CD4-positive, alpha-beta memory T cell (primary cell): ENCODE data around the gene SLC28A1. TPM values are rescaled to one million over a fixed set of nuclear protein-coding genes. Genes with fewer than 3 reads are reported as not detected.

Experiments used
- CTCF ChIA-PET: fragments of 350-600 bp; sonication (Branson Sonifier 250); formaldehyde crosslinking; loops from one replicate; lab custom pipeline; 2021; ENCODE audit warnings: inconsistent platforms; ENCODE audit not compliant: partially characterized antibody; lab: Charles Lee
- POLR2A ChIA-PET: fragments of 350-600 bp; sonication (Branson Sonifier 250); formaldehyde crosslinking; loops from one replicate; lab custom pipeline; 2021; ENCODE audit not compliant: partially characterized antibody; lab: Charles Lee
- DNase-seq, 5 donors: peaks; one replicate each; pipeline versions ENCODE4 v3.0.0 to v3.0.0-alpha.2; 2020 to 2022; ENCODE audit warnings: mixed read lengths in 1 of 5
- H3K27ac ChIP-seq: one replicate; pipeline ENCODE4 v1.7.0; 2013; ENCODE audit warnings: low read depth, low read length
- H3K27me3 ChIP-seq: 2 replicates; pipeline ENCODE4 v1.7.0; 2013; ENCODE audit warnings: mild to moderate bottlenecking, low read length, moderate library complexity; ENCODE audit not compliant: insufficient read depth
- H3K36me3 ChIP-seq: 2 replicates; pipeline ENCODE4 v1.7.0; 2013; ENCODE audit warnings: mild to moderate bottlenecking, low read length, moderate library complexity; ENCODE audit not compliant: insufficient read depth
- H3K4me1 ChIP-seq: 2 replicates; pipeline ENCODE4 v1.7.0; 2013; ENCODE audit warnings: mild to moderate bottlenecking, low read length, moderate library complexity; ENCODE audit not compliant: insufficient read depth
- H3K4me3 ChIP-seq, 2 donors: one replicate each; pipeline ENCODE4 v1.7.0; 2013; ENCODE audit warnings: low read length in 2 of 2, mild to moderate bottlenecking in 1 of 2
- H3K9me3 ChIP-seq, 2 donors: one replicate each; pipeline ENCODE4 v1.7.0; 2013; ENCODE audit warnings: low read length in 2 of 2, control low read depth in 1 of 2; ENCODE audit not compliant: control insufficient read depth in 1 of 2
- H3K27ac Mint-ChIP-seq, 7 donors: one replicate each; pipeline ENCODE4 v1.8.0; 2020 to 2021; ENCODE audit warnings: mixed read lengths in 7 of 7, mild to moderate bottlenecking in 6 of 7, inconsistent platforms in 3 of 7, moderate library complexity in 3 of 7
- H3K27me3 Mint-ChIP-seq, 2 donors: one replicate each; pipeline ENCODE4 v1.8.0; 2020 to 2021; ENCODE audit warnings: mixed read lengths in 2 of 2
- H3K36me3 Mint-ChIP-seq, 2 donors: one replicate each; pipeline ENCODE4 v1.8.0; 2020 to 2021; ENCODE audit warnings: mixed read lengths in 2 of 2, inconsistent platforms in 1 of 2, mild to moderate bottlenecking in 1 of 2
- H3K4me1 Mint-ChIP-seq, 4 donors: one replicate each; pipeline ENCODE4 v1.8.0; 2020 to 2021; ENCODE audit warnings: mixed read lengths in 4 of 4, mild to moderate bottlenecking in 1 of 4
- H3K4me3 Mint-ChIP-seq, 8 donors: one replicate each; pipeline ENCODE4 v1.8.0; 2020 to 2021; ENCODE audit warnings: mixed read lengths in 8 of 8, mild to moderate bottlenecking in 7 of 8, moderate library complexity in 6 of 8, inconsistent platforms in 3 of 8
- H3K9me3 Mint-ChIP-seq, 8 donors: one replicate each; pipeline ENCODE4 v1.8.0; 2020 to 2021; ENCODE audit warnings: mixed read lengths in 8 of 8, mild to moderate bottlenecking in 5 of 8, inconsistent platforms in 3 of 8, moderate library complexity in 1 of 8
- intact Hi-C: fragments of 100-400 bp; cut with micrococcal nuclease; formaldehyde crosslinking; loops from one replicate; pipeline ENCODE4 v1.15.1; 2023
- polyA plus RNA-seq, 2 donors: library from polyadenylated mRNA; unstranded; fragments of 300-500 nt; fragmentation: Illumina TruSeq; gene quantifications; one replicate each; pipeline ENCODE4 v1.2.3, GENCODE V29; 2021
- total RNA-seq, 2 experiments: library from RNA; stranded (reverse); gene quantifications; one replicate each; pipeline ENCODE4 v1.2.3, GENCODE V29; 2021

SLC28A1 gene
- total and polyA plus RNA-seq, 4 experiments from 2014 or later, result not detected

DNA sequence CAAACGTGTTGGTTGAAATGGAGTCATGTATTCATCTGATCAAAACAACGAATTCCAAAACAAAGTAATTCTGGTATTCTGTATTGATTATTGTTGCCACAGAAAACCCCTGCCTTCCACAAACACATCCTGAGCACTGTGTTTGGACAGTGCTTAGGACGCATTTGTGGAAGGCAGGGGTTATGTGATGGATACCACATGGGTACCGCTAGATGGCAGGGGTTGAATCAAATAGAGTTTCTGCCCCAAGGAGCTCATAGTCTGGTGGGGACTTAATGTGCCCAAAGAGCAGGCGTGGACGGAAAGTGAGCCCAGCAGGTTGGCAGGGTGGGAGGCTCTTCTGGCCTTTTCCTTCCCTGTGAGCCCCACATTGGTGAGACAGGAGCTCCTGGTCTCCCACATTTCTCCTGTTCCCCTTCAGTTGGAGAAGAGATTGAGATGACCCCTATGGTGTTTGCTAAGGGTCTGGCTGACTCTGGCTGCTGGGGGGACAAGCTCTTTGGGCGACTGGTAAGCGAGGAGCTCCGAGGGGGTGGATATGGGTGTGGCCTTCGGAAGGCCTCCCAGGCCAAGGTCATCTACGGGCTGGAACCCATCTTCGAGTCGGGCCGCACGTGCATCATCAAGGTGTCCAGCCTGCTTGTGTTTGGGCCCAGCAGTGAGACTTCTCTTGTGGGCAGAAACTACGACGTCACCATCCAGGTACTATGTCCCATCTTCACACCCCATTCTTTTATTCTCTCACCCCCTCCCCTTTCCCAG is 22.1 kb upstream of the SLC28A1 start:
- Mint-ChIP-seq H3K36me3 (no peaks in the 10 kb centered on the region), H3K27ac (peak overlapping the region in 1 of 7 donors; percentile 48), H3K27me3 (no peaks in the 10 kb centered on the region), H3K9me3 (no peaks in the 10 kb centered on the region), H3K4me3 (no peak overlapping the region), H3K4me1 (no peaks in the 10 kb centered on the region)
- H3K27ac ChIP-seq, result no peak overlapping the region
- ChIA-PET POLR2A (interaction anchor here (1.1 kb wide), 1 partner anchor 15 kb away, joined by 3 read pairs; no protein-coding TSS in a partner anchor), CTCF (no interaction called here)
- H3K27me3 ChIP-seq, result no peaks in the 10 kb centered on the region
- no peaks in the 10 kb centered on the region for H3K4me1 ChIP-seq
- no peaks in the 10 kb centered on the region for H3K9me3 ChIP-seq
- no peaks in the 10 kb centered on the region for H3K36me3 ChIP-seq
- intact Hi-C loops, result no loop called here
- H3K4me3 ChIP-seq, result no peak overlapping the region
- DNase-seq, result no peak

DNA sequence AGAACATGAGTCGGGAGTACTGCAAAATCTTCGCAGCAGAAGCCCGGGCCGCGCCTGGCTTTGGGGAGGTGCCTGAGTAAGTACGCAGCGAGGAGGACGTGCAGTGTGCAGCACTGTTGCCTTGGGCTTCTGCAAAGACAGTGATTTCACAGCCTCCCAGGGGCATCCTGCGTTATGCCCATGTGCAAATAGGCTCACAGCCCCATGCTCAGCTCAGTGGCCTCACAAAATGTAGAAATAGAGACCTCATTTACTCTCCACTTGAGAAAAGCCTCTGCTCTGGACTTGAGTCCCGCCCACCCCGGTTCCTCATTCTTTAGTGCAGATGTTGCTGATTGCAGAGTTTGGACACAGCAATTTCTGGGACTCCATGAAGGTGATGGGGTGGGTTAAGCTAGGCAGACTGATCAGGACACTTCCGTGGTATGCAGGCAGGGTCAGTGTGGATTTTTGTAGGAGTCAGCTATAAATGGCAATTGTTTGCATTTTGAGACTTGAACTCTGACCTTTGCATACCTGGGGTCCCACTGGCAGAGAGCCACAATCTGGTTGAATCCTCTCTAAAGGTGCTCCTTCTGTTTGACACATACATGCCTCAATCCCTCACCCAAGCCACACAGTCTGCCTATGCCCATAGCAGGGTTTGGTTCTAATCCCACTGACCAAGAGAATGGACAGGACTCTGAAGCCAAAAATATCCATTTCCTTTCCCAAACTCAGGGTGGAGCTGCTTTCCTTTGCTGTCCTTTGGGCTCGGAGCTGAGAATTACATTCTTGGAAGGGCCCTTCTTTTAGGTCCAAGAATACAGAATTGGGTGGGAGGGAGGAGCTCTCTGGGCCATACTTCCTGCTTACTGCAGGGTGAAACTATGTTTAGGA is 20.7 kb upstream of the SLC28A1 start:
- Histone ChIP-seq H3K27ac (no peak overlapping the region), H3K4me3 (no peak overlapping the region), H3K4me1 (no peaks in the 10 kb centered on the region), H3K9me3 (no peaks in the 10 kb centered on the region), H3K27me3 (no peaks in the 10 kb centered on the region), H3K36me3 (no peaks in the 10 kb centered on the region)
- no peaks in the 10 kb centered on the region for H3K36me3 Mint-ChIP-seq
- no peaks in the 10 kb centered on the region for H3K4me1 Mint-ChIP-seq
- no peak overlapping the region for H3K27ac Mint-ChIP-seq
- CTCF ChIA-PET, result interaction anchor here (1.0 to 1.5 kb wide), 3 partner anchors 9 to 84 kb away, joined by 4 to 5 read pairs (median 5); no protein-coding TSS in a partner anchor
- DNase-seq, result no peak
- intact Hi-C loops, result no loop called here
- H3K9me3 Mint-ChIP-seq, result no peaks in the 10 kb centered on the region
- POLR2A ChIA-PET, result no interaction called here
- H3K4me3 Mint-ChIP-seq, result no peak overlapping the region
- H3K27me3 Mint-ChIP-seq, result no peaks in the 10 kb centered on the region

GRCh38 chr15:84864444-84864795 is 20.0 kb upstream of the SLC28A1 start:
- H3K4me3 ChIP-seq, result no peak overlapping the region
- no peak overlapping the region for H3K27ac ChIP-seq
- no peaks in the 10 kb centered on the region for H3K4me1 ChIP-seq
- ChIA-PET CTCF (interaction anchor here (1.0 to 1.5 kb wide), 3 partner anchors 8 to 83 kb away, joined by 4 to 5 read pairs (median 5); no protein-coding TSS in a partner anchor), POLR2A (no interaction called here)
- H3K36me3 ChIP-seq, result no peaks in the 10 kb centered on the region
- Mint-ChIP-seq H3K9me3 (no peaks in the 10 kb centered on the region), H3K36me3 (no peaks in the 10 kb centered on the region), H3K4me3 (no peak overlapping the region), H3K27me3 (no peaks in the 10 kb centered on the region), H3K27ac (no peak overlapping the region), H3K4me1 (no peaks in the 10 kb centered on the region)
- no peaks in the 10 kb centered on the region for H3K9me3 ChIP-seq
- intact Hi-C loops, result no loop called here
- H3K27me3 ChIP-seq, result no peaks in the 10 kb centered on the region
- DNase-seq, result no peak

GRCh38 chr15:84865074-84865569 is 19.3 kb upstream of the SLC28A1 start:
- H3K36me3 Mint-ChIP-seq, result no peaks in the 10 kb centered on the region
- no peaks in the 10 kb centered on the region for H3K4me1 Mint-ChIP-seq
- Histone ChIP-seq H3K27me3 (no peaks in the 10 kb centered on the region), H3K9me3 (no peaks in the 10 kb centered on the region), H3K27ac (no peak overlapping the region), H3K4me1 (no peaks in the 10 kb centered on the region), H3K4me3 (no peak overlapping the region), H3K36me3 (no peaks in the 10 kb centered on the region)
- no peaks in the 10 kb centered on the region for H3K27me3 Mint-ChIP-seq
- ChIA-PET CTCF (interaction anchor here (1.0 to 1.5 kb wide), 2 partner anchors 11 to 82 kb away, joined by 4 to 5 read pairs; no protein-coding TSS in a partner anchor), POLR2A (no interaction called here)
- H3K4me3 Mint-ChIP-seq, result no peak overlapping the region
- no peak overlapping the region for H3K27ac Mint-ChIP-seq
- intact Hi-C loops, result no loop called here
- H3K9me3 Mint-ChIP-seq, result no peaks in the 10 kb centered on the region
- DNase-seq, result no peak

- H3K27ac Mint-ChIP-seq, result peak overlapping the region in 1 of 7 donors; percentile 31
- Histone ChIP-seq H3K27ac (no peak overlapping the region), H3K36me3 (no peaks in the 10 kb centered on the region), H3K27me3 (no peaks in the 10 kb centered on the region), H3K4me1 (no peaks in the 10 kb centered on the region), H3K4me3 (no peak overlapping the region), H3K9me3 (no peaks in the 10 kb centered on the region)
- peaks cover 0 to 1% of the 10 kb centered on the region in 2 donors for H3K27me3 Mint-ChIP-seq
- ChIA-PET CTCF (no interaction called here), POLR2A (no interaction called here)
- intact Hi-C loops, result no loop called here
- H3K36me3 Mint-ChIP-seq, result no peaks in the 10 kb centered on the region
- H3K9me3 Mint-ChIP-seq, result no peaks in the 10 kb centered on the region
- H3K4me1 Mint-ChIP-seq, result no peaks in the 10 kb centered on the region
- H3K4me3 Mint-ChIP-seq, result no peak overlapping the region
- DNase-seq, result no peak
These were observed 16.2 kb upstream of the SLC28A1 start for GRCh38 chr15:84868037-84868880.

GRCh38 chr15:84869510-84869909 is 15.0 kb upstream of the SLC28A1 start:
- H3K9me3 Mint-ChIP-seq, result no peaks in the 10 kb centered on the region
- H3K27ac Mint-ChIP-seq, result no peak overlapping the region
- Histone ChIP-seq H3K9me3 (no peaks in the 10 kb centered on the region), H3K27ac (no peak overlapping the region), H3K36me3 (no peaks in the 10 kb centered on the region), H3K4me1 (no peaks in the 10 kb centered on the region), H3K4me3 (no peak overlapping the region), H3K27me3 (no peaks in the 10 kb centered on the region)
- H3K27me3 Mint-ChIP-seq, result peaks cover 0 to 1% of the 10 kb centered on the region in 2 donors
- CTCF ChIA-PET, result no interaction called here
- no peak for DNase-seq
- intact Hi-C loops, result no loop called here
- no peaks in the 10 kb centered on the region for H3K36me3 Mint-ChIP-seq
- POLR2A ChIA-PET, result no interaction called here
- no peaks in the 10 kb centered on the region for H3K4me1 Mint-ChIP-seq
- no peak overlapping the region for H3K4me3 Mint-ChIP-seq
